ENCODE data around the gene HES7. TPM values are rescaled to one million over a fixed set of nuclear protein-coding genes. Genes with fewer than 3 reads are reported as not detected.

HES7 gene
- total RNA-seq, 4 donors from 2014 or later, result 2.1 TPM; not detected in 3

- 88 to 91% methylated on average over 13 of the region's 13 CpGs for WGBS, 2 donors
- Histone ChIP-seq H3K36me3 (peaks cover 40 to 83% (median 69%) of the 10 kb centered on the region in 3 donors), H3K4me3 (no peak overlapping the region), H3K27me3 (no peaks in the 10 kb centered on the region), H3K27ac (peak overlapping the region; percentile 61 to 100 (median 100)), H3K9me3 (no peaks in the 10 kb centered on the region), H3K4me1 (peaks cover 0 to 75% (median 23%) of the 10 kb centered on the region in 4 donors)
- TF ChIP-seq EP300 (IDR thresholded peaks at IDR 0.05) (peak in 1 of 2 donors; percentile 43), POLR2A (IDR thresholded peaks at IDR 0.05) (no peak)
- TF ChIP-seq, protein P1, sequence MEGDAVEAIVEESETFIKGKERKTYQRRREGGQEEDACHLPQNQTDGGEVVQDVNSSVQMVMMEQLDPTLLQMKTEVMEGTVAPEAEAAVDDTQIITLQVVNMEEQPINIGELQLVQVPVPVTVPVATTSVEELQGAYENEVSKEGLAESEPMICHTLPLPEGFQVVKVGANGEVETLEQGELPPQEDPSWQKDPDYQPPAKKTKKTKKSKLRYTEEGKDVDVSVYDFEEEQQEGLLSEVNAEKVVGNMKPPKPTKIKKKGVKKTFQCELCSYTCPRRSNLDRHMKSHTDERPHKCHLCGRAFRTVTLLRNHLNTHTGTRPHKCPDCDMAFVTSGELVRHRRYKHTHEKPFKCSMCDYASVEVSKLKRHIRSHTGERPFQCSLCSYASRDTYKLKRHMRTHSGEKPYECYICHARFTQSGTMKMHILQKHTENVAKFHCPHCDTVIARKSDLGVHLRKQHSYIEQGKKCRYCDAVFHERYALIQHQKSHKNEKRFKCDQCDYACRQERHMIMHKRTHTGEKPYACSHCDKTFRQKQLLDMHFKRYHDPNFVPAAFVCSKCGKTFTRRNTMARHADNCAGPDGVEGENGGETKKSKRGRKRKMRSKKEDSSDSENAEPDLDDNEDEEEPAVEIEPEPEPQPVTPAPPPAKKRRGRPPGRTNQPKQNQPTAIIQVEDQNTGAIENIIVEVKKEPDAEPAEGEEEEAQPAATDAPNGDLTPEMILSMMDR (IDR thresholded peaks at IDR 0.05), result no peak
- DNase-seq (ENCODE audit: low spot score in 2 of 2), result no peak
Observed at GRCh38 chr17:8147805-8148404, 24.0 kb upstream of the HES7 start.

DNA sequence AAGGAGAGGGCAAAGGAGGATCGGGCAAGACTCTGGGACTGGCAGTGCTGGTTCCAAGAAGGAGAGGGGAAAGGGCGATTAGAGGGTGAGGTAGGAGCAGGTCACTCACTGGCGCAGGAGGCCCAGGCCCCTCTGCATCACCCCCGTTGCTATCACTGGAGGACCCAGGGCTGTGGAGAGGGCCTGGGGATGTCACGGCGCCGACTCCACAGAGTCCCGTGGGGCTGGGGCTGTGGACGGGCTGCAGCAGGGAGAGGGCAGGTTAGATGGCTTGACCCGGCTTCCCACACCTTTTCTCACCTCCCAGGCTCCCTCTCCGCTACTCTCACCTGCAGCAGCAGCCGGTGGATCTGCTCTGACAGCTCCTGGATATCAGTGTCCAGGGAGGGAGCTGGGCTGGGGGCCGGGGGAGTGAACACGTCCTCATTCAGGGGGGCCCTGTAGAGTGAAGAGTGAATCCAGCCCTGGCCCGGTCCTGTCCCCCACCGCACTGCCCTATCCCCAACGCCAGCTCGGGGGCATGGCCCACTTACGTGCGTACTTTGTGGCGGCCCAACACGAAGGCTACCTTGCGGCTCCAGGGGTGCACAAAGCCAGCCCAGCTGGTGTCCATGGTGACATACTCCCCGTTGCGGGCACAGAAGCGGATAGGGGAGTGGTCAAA is 23.4 kb upstream of the HES7 start:
- peaks cover 44 to 89% (median 75%) of the 10 kb centered on the region in 3 donors for H3K36me3 ChIP-seq
- H3K27me3 ChIP-seq, result no peaks in the 10 kb centered on the region
- H3K27ac ChIP-seq, result peak overlapping the region; percentile 61 to 100 (median 100)
- DNase-seq (ENCODE audit: low spot score in 2 of 2), result no peak
- H3K9me3 ChIP-seq, result no peaks in the 10 kb centered on the region
- TF ChIP-seq POLR2A (IDR thresholded peaks at IDR 0.05) (no peak), EP300 (IDR thresholded peaks at IDR 0.05) (no peak)
- TF ChIP-seq, protein P1 (IDR thresholded peaks at IDR 0.05), result no peak
- no peak overlapping the region for H3K4me3 ChIP-seq
- H3K4me1 ChIP-seq, result peaks cover 0 to 77% (median 19%) of the 10 kb centered on the region in 4 donors
- 86 to 90% methylated on average over 20 to 25 of the region's 26 CpGs for WGBS, 2 donors

DNA sequence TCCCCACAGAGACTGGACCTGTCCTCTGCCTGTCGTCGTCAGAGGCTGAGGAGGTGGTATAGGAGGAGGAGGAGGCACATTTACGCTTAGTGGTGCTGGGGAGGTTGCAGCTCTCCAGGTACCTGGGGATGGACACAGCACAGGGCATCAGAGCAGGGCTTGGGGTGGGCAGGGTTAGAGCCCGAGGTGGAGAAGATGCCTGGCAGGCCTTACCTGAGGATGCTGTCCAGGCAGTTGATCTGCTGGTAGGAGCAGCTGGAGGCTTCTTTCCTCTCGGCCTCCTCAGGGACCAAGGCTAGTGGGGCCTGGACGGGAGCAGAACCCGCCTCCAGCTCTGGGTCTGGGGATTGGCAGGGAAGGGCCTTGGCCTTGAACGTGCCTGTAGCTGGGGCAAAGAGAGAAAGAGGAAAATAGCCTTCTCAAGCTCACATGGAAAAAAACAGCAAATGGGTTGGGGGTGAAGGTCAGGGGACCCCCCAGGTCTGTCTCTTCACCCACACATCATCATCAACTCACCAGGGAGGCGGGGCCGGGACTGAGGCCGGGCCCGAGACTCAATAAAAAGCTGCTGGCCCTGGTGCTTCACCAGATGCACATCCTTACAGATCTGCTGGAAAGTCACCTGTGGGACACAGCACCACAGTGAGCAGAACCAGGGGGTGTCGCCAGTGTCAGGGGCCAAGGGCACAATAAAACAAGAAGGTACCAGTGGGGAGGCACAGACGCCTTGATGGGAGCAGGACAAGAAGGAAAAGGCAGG is 22.7 kb upstream of the HES7 start:
- H3K4me1 ChIP-seq, result peaks cover 0 to 79% (median 19%) of the 10 kb centered on the region in 4 donors
- peak overlapping the region; percentile 61 to 100 (median 82) for H3K27ac ChIP-seq
- no peaks in the 10 kb centered on the region for H3K27me3 ChIP-seq
- H3K4me3 ChIP-seq, result no peak overlapping the region
- H3K36me3 ChIP-seq, result peaks cover 44 to 92% (median 80%) of the 10 kb centered on the region in 3 donors
- no peak for DNase-seq (ENCODE audit: low spot score in 2 of 2)
- TF ChIP-seq POLR2A (IDR thresholded peaks at IDR 0.05), result no peak
- TF ChIP-seq, protein P1 (IDR thresholded peaks at IDR 0.05), result no peak
- TF ChIP-seq EP300 (IDR thresholded peaks at IDR 0.05), result no peak
- H3K9me3 ChIP-seq, result no peaks in the 10 kb centered on the region
- 90 to 92% methylated on average over 13 to 14 of the region's 14 CpGs for WGBS, 2 donors

- no peak for TF ChIP-seq EP300 (IDR thresholded peaks at IDR 0.05)
- no peaks in the 10 kb centered on the region for H3K9me3 ChIP-seq
- H3K27ac ChIP-seq, result peak overlapping the region; percentile 40 to 100 (median 82)
- DNase-seq (ENCODE audit: low spot score in 2 of 2), result no peak
- no peaks in the 10 kb centered on the region for H3K27me3 ChIP-seq
- peaks cover 44 to 100% (median 85%) of the 10 kb centered on the region in 3 donors for H3K36me3 ChIP-seq
- H3K4me3 ChIP-seq, result no peak overlapping the region
- WGBS, 2 donors, result 89 to 91% methylated on average over 12 of the region's 12 CpGs
- peaks cover 0 to 86% (median 15%) of the 10 kb centered on the region in 4 donors for H3K4me1 ChIP-seq
Observed at GRCh38 chr17:8145811-8146210, 21.9 kb upstream of the HES7 start.

DNA sequence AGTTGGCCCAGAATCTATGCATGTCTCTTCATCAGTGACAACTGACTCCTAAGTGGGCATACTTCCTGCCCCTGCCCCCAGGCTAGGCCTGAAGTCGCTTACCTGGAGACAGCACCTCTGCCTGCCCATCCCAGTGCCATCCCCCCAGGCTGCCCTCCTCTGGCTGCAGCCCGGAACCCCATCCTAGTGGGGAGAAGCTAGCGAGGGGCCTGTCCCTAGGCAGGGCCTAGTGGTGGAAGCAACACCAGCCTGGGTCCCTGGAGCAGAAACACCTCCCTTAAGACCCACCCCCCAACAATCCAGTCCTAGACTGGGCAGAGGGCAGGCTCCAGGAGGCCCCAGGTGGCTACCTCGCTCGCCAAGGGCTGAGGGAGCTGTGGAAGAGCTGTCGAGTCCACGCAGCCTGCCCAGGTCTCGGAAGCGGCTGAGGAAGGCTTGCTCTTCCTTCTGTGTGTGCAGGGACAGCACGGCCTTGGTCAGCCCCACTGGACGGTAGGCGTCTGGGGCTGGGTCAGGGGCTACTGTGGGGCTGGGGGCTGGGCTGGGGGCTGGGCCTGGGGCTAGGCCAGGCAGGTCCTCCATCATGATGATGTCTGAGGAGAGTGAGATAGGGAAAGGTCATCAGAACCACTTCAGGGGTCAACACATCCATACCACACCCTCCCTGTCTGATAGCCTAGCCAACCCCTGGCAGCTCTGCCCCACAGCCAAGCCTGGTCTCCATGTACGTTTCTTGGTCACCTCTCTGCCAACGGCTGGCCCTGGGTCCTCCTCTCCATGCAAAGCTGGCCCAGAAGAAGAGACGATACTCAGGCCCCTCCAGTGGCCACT is 20.7 kb upstream of the HES7 start:
- Histone ChIP-seq H3K27me3 (no peaks in the 10 kb centered on the region), H3K27ac (peak overlapping the region in 2 of 4 donors; percentile 100), H3K9me3 (no peaks in the 10 kb centered on the region), H3K4me1 (peaks cover 0 to 86% (median 7%) of the 10 kb centered on the region in 4 donors), H3K36me3 (peaks cover 43 to 100% (median 87%) of the 10 kb centered on the region in 3 donors), H3K4me3 (no peak overlapping the region)
- TF ChIP-seq EP300 (IDR thresholded peaks at IDR 0.05) (no peak), POLR2A (IDR thresholded peaks at IDR 0.05) (no peak)
- TF ChIP-seq, protein P1 (IDR thresholded peaks at IDR 0.05), result no peak
- 85 to 96% methylated on average over 7 to 15 of the region's 15 CpGs for WGBS, 2 donors
- no peak for DNase-seq (ENCODE audit: low spot score in 2 of 2)
